Activated naive CD4-positive, alpha-beta T cell treated with anti-CD3 and anti-CD28 coated beads, Interleukin-2, amount 50 U/mL, for 24 hours (primary cell): ENCODE data around the gene EPGN.

Experiments
- H3K27ac Mint-ChIP-seq: one replicate; pipeline ENCODE4 v1.8.0; 2021; ENCODE audit warnings: mild to moderate bottlenecking, mixed read lengths
- H3K27me3 Mint-ChIP-seq: one replicate; pipeline ENCODE4 v1.8.0; 2021; ENCODE audit warnings: mixed read lengths
- H3K36me3 Mint-ChIP-seq: one replicate; pipeline ENCODE4 v1.8.0; 2021; ENCODE audit warnings: mixed read lengths
- H3K4me1 Mint-ChIP-seq: one replicate; pipeline ENCODE4 v1.8.0; 2021; ENCODE audit warnings: mixed read lengths
- H3K4me3 Mint-ChIP-seq: one replicate; pipeline ENCODE4 v1.8.0; 2021; ENCODE audit warnings: mild to moderate bottlenecking, mixed read lengths
- H3K9me3 Mint-ChIP-seq: one replicate; pipeline ENCODE4 v1.8.0; 2021; ENCODE audit warnings: mixed read lengths

The EPGN gene

DNA sequence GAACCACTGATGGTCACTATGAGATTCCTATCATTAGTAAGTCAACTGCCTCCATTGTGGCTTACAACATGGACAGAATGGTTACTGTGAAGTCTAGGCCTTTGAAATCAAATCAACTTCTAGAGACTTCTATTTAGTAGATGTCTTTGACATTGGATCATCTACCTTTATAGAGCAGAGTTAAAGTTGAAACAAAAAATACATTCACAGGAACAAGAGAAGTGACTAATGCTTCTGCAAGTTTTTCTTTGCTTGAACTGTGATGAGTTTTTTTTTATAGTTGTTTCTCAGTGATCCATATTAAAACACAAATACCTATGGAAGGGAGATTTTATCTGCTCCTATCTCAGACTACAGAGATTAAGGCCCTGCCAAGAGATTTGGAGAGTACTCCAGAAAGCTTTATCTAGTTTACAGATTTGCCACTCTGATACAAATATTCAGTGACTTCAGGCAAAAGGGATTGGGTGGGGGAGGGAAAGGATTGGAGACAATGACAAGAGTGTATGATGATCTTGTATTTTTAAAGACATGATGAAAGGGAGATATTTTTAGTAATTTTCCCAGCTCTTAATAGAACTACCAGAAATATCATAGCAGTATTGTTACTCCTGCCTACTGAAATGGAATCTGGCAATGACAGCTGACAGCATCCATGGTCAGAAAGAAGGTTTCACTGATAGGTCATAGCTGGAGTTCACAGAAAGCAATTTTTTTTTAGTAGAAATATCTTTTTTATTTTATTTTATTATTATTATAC, 16.0 kb upstream of the EPGN start:
- no peaks in the 10 kb centered on the region for H3K4me1 Mint-ChIP-seq
- peaks cover 4% of the 10 kb centered on the region for H3K36me3 Mint-ChIP-seq
- H3K9me3 Mint-ChIP-seq, result no peaks in the 10 kb centered on the region
- H3K27ac Mint-ChIP-seq, result no peak overlapping the region
- H3K27me3 Mint-ChIP-seq, result no peaks in the 10 kb centered on the region
- H3K4me3 Mint-ChIP-seq, result no peak overlapping the region

DNA sequence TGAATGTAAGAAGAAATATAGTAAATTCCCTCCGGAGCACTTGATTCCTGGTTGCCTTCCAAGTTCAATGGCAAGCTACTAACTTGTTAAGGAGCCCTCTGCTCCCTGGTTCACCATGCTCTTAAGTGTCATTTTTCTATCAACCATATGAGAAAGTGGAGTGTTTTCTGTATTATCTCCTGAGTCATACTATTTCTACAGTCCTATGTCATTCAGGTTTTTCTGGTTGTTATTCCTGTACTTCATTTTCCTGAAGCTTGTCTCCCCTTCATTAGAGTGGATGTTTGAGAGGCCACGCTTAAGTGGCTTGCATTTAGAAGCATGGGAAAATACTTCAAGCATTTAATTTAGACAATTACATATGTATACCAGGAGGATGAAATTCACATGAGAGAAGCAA, 14.7 kb upstream of the EPGN start:
- no peak overlapping the region for H3K27ac Mint-ChIP-seq
- H3K36me3 Mint-ChIP-seq, result peaks cover 4% of the 10 kb centered on the region
- H3K9me3 Mint-ChIP-seq, result no peaks in the 10 kb centered on the region
- no peak overlapping the region for H3K4me3 Mint-ChIP-seq
- H3K27me3 Mint-ChIP-seq, result no peaks in the 10 kb centered on the region
- no peaks in the 10 kb centered on the region for H3K4me1 Mint-ChIP-seq

DNA sequence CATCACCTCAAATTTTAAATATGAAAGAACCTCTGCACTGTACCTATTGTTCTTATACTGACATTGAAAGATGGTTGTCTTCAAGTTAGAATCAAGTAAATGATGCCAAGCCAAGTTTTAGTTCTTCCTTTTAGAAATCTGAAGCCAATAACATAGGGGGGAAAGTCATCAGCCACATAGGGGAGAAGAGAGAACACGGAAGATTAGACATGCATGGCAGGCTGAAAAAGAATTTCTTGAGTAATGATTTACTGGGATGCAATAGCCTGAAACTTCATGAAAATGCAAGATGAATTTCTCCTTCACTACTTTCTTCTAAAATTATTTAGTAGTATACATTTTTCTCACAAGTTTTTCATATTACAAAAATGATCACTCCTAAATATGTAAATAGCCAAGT, 13.6 kb upstream of the EPGN start:
- H3K27ac Mint-ChIP-seq, result peak overlapping the region; percentile 78
- H3K9me3 Mint-ChIP-seq, result no peaks in the 10 kb centered on the region
- H3K4me1 Mint-ChIP-seq, result no peaks in the 10 kb centered on the region
- H3K27me3 Mint-ChIP-seq, result no peaks in the 10 kb centered on the region
- peaks cover 2% of the 10 kb centered on the region for H3K36me3 Mint-ChIP-seq
- H3K4me3 Mint-ChIP-seq, result no peak overlapping the region

DNA sequence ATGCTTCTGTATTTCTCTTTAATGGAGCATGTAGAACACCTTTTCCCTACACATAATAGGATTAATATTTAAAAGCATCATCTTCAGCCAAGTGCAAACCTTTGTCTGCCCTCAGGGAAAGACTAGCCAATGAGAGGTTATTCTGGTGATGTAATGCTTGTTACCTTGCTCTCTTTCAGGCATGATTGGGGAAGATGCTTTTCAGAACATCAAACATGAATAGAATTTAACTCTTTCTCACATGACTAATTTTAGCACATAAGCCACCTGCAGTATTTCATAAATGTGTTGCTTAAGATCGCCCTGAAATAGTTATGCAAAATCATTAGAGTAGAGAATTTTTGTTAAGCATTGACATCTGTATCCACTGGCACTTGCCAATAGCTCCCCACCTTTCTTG, 10.7 kb upstream of the EPGN start:
- Mint-ChIP-seq H3K36me3 (no peaks in the 10 kb centered on the region), H3K27ac (no peak overlapping the region), H3K4me1 (no peaks in the 10 kb centered on the region)

DNA sequence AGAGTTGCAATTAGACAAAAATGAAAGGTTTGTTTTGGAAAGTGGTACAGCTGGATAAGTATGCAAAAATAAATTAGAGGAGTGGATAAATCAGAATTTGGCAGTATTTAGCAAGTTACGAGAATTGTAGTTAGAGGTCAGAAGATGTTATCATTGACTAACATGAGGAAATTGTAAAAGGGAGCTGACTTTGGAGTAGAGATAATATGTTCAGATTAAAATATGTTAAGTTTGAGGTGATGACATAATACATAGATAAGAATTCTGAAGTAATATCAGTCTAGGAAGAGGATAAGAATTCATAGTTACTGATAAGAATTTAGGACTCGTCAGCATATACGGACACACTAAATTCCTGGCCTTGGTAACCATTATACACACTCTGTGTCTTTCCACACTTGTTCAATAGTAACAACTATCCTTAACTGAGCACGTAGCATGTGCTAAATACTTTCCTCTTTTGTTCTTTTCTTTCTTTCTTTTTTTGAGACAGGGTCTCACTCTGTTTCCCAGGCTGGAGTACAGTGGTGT, 4.1 kb upstream of the EPGN start:
- no peaks in the 10 kb centered on the region for H3K27me3 Mint-ChIP-seq
- no peak overlapping the region for H3K4me3 Mint-ChIP-seq
- H3K27ac Mint-ChIP-seq, result no peak overlapping the region
- no peaks in the 10 kb centered on the region for H3K36me3 Mint-ChIP-seq
- H3K4me1 Mint-ChIP-seq, result peaks cover 11% of the 10 kb centered on the region
- no peaks in the 10 kb centered on the region for H3K9me3 Mint-ChIP-seq

More for the DNA sequence above, 10.7 kb upstream of the EPGN start:
- H3K4me3 Mint-ChIP-seq, result no peak overlapping the region
- no peaks in the 10 kb centered on the region for H3K9me3 Mint-ChIP-seq
- H3K27me3 Mint-ChIP-seq, result no peaks in the 10 kb centered on the region

GRCh38 chr4:74305000-74305399, 3.3 kb upstream of the EPGN start:
- peaks cover 15% of the 10 kb centered on the region for H3K4me1 Mint-ChIP-seq
- no peaks in the 10 kb centered on the region for H3K36me3 Mint-ChIP-seq
- H3K27me3 Mint-ChIP-seq, result no peaks in the 10 kb centered on the region
- H3K9me3 Mint-ChIP-seq, result no peaks in the 10 kb centered on the region
- H3K27ac Mint-ChIP-seq, result no peak overlapping the region
- no peak overlapping the region for H3K4me3 Mint-ChIP-seq

GRCh38 chr4:74307170-74307569, 1.1 kb upstream of the EPGN start:
- Mint-ChIP-seq H3K9me3 (no peaks in the 10 kb centered on the region), H3K27me3 (no peaks in the 10 kb centered on the region), H3K27ac (no peak overlapping the region), H3K4me3 (no peak overlapping the region), H3K36me3 (no peaks in the 10 kb centered on the region), H3K4me1 (peaks cover 15% of the 10 kb centered on the region)

GRCh38 chr4:74309223-74309622, 953 bp downstream of the EPGN start:
- Mint-ChIP-seq H3K36me3 (no peaks in the 10 kb centered on the region), H3K4me1 (peaks cover 15% of the 10 kb centered on the region), H3K27me3 (no peaks in the 10 kb centered on the region), H3K4me3 (no peak overlapping the region), H3K27ac (no peak overlapping the region), H3K9me3 (no peaks in the 10 kb centered on the region)

GRCh38 chr4:74311696-74312313, 3.5 kb downstream of the EPGN start:
- no peak overlapping the region for H3K27ac Mint-ChIP-seq
- no peaks in the 10 kb centered on the region for H3K36me3 Mint-ChIP-seq
- H3K4me1 Mint-ChIP-seq, result peaks cover 15% of the 10 kb centered on the region
- H3K27me3 Mint-ChIP-seq, result no peaks in the 10 kb centered on the region
- H3K9me3 Mint-ChIP-seq, result no peaks in the 10 kb centered on the region
- no peak overlapping the region for H3K4me3 Mint-ChIP-seq

- Mint-ChIP-seq H3K36me3 (no peaks in the 10 kb centered on the region), H3K9me3 (no peaks in the 10 kb centered on the region), H3K4me3 (no peak overlapping the region), H3K27ac (no peak overlapping the region), H3K27me3 (no peaks in the 10 kb centered on the region), H3K4me1 (peaks cover 4% of the 10 kb centered on the region)
Measured at GRCh38 chr4:74314329-74314728, 6.1 kb downstream of the EPGN start.

- Mint-ChIP-seq H3K27ac (no peak overlapping the region), H3K4me1 (no peaks in the 10 kb centered on the region), H3K4me3 (no peak overlapping the region), H3K27me3 (no peaks in the 10 kb centered on the region), H3K36me3 (no peaks in the 10 kb centered on the region), H3K9me3 (no peaks in the 10 kb centered on the region)
Measured at GRCh38 chr4:74314944-74315343, 6.7 kb downstream of the EPGN start.

DNA sequence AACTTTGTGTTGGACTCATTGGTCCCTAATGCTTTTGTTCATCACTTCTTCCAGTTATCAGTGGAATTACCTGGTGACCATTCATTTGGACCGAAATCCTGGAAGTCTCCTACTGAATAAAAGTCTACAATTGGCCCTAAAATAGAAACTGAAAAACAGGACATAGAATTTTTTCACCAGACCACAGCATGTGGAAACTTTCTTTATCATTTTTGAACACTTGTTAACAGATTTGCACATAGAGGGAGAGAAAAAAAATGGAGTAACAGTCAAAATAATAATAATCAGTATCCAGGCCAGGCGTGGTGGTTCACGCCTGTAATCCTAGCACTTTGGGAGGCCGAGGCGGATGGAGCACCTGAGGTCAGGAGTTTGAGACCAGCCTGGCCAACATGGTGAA, 7.1 kb downstream of the EPGN start:
- H3K9me3 Mint-ChIP-seq, result no peaks in the 10 kb centered on the region
- H3K27me3 Mint-ChIP-seq, result no peaks in the 10 kb centered on the region
- no peaks in the 10 kb centered on the region for H3K4me1 Mint-ChIP-seq

DNA sequence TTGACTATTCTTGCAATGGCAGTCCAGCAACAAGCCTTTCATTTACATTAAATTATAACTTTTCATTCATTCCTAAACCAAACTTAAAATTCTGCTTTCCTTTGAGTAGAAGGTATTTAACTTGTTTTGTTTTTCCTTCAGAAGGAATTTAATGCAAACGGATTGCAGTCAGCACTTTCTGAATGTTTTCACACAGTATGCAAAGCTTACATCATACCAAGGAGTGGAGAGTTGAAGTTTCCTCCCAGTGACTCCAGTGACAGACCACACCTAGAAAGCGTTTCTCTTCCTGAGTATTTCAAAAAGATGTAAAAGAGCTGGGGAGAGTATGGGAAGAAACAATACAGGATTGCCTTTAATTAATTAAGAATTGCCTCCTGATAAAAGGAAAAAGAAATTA, 8.1 kb downstream of the EPGN start:
- Mint-ChIP-seq H3K36me3 (no peaks in the 10 kb centered on the region), H3K4me1 (no peaks in the 10 kb centered on the region), H3K27me3 (no peaks in the 10 kb centered on the region), H3K4me3 (no peak overlapping the region), H3K27ac (no peak overlapping the region), H3K9me3 (no peaks in the 10 kb centered on the region)

More for the DNA sequence above, 7.1 kb downstream of the EPGN start:
- Mint-ChIP-seq H3K4me3 (no peak overlapping the region), H3K27ac (no peak overlapping the region), H3K36me3 (no peaks in the 10 kb centered on the region)

DNA sequence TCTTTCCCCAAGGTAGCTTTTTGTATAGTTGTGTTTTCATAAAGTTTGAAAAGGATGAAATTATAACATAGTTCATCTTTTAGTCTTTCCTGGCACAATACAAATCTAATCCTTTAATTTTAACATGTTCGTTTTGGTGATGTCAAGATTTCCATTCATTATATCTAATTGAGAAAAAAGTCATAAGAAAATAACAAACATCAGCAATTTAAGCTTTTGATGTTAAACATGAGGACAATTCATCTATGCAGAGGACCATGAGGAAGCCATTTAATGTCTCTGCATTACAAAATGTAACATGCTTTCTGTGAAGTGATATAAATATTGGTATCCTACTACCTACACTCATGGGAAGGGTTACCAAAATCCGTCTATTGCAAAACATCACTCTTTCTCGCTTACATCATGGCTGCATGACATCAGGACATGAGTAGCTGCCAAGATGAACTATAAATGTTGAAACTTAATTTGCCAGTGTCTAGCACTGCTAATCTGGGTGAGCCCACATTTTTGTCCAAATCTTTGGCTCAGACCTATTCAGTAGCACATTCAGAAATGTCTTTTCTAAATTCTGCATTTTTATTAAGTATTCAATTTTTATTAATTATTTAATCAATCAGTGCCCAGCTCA, 9.5 kb downstream of the EPGN start:
- no peaks in the 10 kb centered on the region for H3K27me3 Mint-ChIP-seq
- H3K4me1 Mint-ChIP-seq, result no peaks in the 10 kb centered on the region
- no peak overlapping the region for H3K4me3 Mint-ChIP-seq
- no peak overlapping the region for H3K27ac Mint-ChIP-seq
- H3K9me3 Mint-ChIP-seq, result no peaks in the 10 kb centered on the region
- H3K36me3 Mint-ChIP-seq, result no peaks in the 10 kb centered on the region

GRCh38 chr4:74318276-74318675, 10.0 kb downstream of the EPGN start:
- Mint-ChIP-seq H3K4me1 (no peaks in the 10 kb centered on the region), H3K4me3 (no peak overlapping the region), H3K9me3 (no peaks in the 10 kb centered on the region), H3K36me3 (no peaks in the 10 kb centered on the region), H3K27ac (no peak overlapping the region), H3K27me3 (no peaks in the 10 kb centered on the region)

GRCh38 chr4:74319470-74319869, 11.2 kb downstream of the EPGN start:
- Mint-ChIP-seq H3K36me3 (no peaks in the 10 kb centered on the region), H3K4me1 (no peaks in the 10 kb centered on the region), H3K9me3 (no peaks in the 10 kb centered on the region), H3K27ac (no peak overlapping the region), H3K4me3 (no peak overlapping the region), H3K27me3 (peaks cover 4% of the 10 kb centered on the region)
